ENCODE measurements around the gene PDE4A. TPM values are rescaled to one million over a fixed set of nuclear protein-coding genes. Genes with fewer than 3 reads are reported as not detected.

PDE4A gene
- total and polyA plus RNA-seq, 2 of the 13 experiments (the other 11 are each of a cell fraction or from before 2014, with no cell fraction given): 1.1 to 4.1 TPM

- TF ChIP-seq TFDP1 (CRISPR knock-in tag; IDR thresholded peaks at IDR 0.05; ENCODE audit: borderline replicate concordance) (peak; percentile 84; the same call in 1 of the 2 replicates), ZNF496 (CRISPR knock-in tag; IDR thresholded peaks at IDR 0.05; ENCODE audit: insufficient replicate concordance) (no peak), ZNF646 (CRISPR knock-in tag; IDR thresholded peaks at IDR 0.05) (no peak), TEF (CRISPR knock-in tag; IDR thresholded peaks at IDR 0.05) (0 out of 2 replicates have a peak, but pooled peaks have one; percentile 56), ZNF672 (CRISPR knock-in tag; IDR thresholded peaks at IDR 0.05) (no peak), MXD3 (CRISPR knock-in tag; IDR thresholded peaks at IDR 0.05) (no peak), CHD4 (IDR thresholded peaks at IDR 0.05; ENCODE audit: borderline replicate concordance, low read length) (no peak), FOXO1 (CRISPR knock-in tag; IDR thresholded peaks at IDR 0.05) (0 out of 2 replicates have a peak, but pooled peaks have one; percentile 16), ZFP82 (CRISPR knock-in tag; IDR thresholded peaks at IDR 0.05; ENCODE audit: borderline replicate concordance) (no peak), ZFX (CRISPR knock-in tag; IDR thresholded peaks at IDR 0.05; ENCODE audit: low read depth) (peak; percentile 61; the same call in 1 of the 2 replicates), ZFP41 (CRISPR knock-in tag; IDR thresholded peaks at IDR 0.05; ENCODE audit: borderline replicate concordance) (no peak), SP2 (CRISPR knock-in tag; IDR thresholded peaks at IDR 0.05) (0 out of 2 replicates have a peak, but pooled peaks have one; percentile 9), ZNF841 (CRISPR knock-in tag; IDR thresholded peaks at IDR 0.05; ENCODE audit: borderline replicate concordance) (0 out of 2 replicates have a peak, but pooled peaks have one; percentile 39), FLYWCH1 (CRISPR knock-in tag; IDR thresholded peaks at IDR 0.05) (no peak)
Observed at GRCh38 chr19:10503002-10503789, 82.9 kb downstream of the PDE4A start, which contains the start of gene KEAP1 (continued).
